RWPE1 (cell line): ENCODE data around the gene NDUFAF7.
A peak's percentile ranks its signal among the peaks of the same experiment; 100 is the strongest.

Source experiments
- CTCF ChIA-PET: fragments of 350-600 bp; sonication (Branson Sonifier 250); formaldehyde crosslinking; extraction: SDS; loops from one replicate; lab custom pipeline; 2021; lab: Yijun Ruan, JAX
- POLR2A ChIA-PET: fragments of 400-600 bp; formaldehyde crosslinking; extraction: SDS; loops from one replicate; lab custom pipeline; 2020; ENCODE audit warnings: antibody characterized with exemption; ENCODE audit not compliant: low non-redundant PET; lab: Yijun Ruan, JAX
- DNase-seq: peaks from one replicate; pipeline ENCODE4 v3.0.0; 2012; ENCODE audit warnings: low spot score
- H3K27ac ChIP-seq: fragments of 450-650 bp; 2 replicates; pipeline ENCODE4 v1.5.1; 2017
- TF ChIP-seq, protein P1 (sequence below): fragments of 450-650 bp; conservative IDR thresholded peaks from 2 replicates; pipeline ENCODE4 v1.5.1; 2017; ENCODE audit warnings: low read depth, mild to moderate bottlenecking

Gene NDUFAF7, protein sequence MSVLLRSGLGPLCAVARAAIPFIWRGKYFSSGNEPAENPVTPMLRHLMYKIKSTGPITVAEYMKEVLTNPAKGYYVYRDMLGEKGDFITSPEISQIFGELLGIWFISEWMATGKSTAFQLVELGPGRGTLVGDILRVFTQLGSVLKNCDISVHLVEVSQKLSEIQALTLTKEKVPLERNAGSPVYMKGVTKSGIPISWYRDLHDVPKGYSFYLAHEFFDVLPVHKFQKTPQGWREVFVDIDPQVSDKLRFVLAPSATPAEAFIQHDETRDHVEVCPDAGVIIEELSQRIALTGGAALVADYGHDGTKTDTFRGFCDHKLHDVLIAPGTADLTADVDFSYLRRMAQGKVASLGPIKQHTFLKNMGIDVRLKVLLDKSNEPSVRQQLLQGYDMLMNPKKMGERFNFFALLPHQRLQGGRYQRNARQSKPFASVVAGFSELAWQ

GRCh38 chr2:37231241-37232130 is at the start of gene NDUFAF7, which contains the start of gene CEBPZ:
NDUFAF7 (plus strand) TSS chr2:37231658; CDS start chr2:37231706, 48 bp downstream.
CEBPZ (minus strand) TSS chr2:37231596; CDS start chr2:37231567, 29 bp downstream.
- peak within 1 kb of the TSS; percentile 88 for H3K27ac ChIP-seq
- ChIA-PET CTCF (interaction anchor here (0.5 to 0.6 kb wide), 2 partner anchors 69 to 121 kb away, joined by 3 read pairs; no protein-coding TSS in a partner anchor), POLR2A (interaction anchor here (0.6 to 1.0 kb wide), 2 partner anchors 21 to 93 kb away, joined by 3 read pairs; partner anchors contain the start of gene PRKD3)
- TF ChIP-seq, protein P1, sequence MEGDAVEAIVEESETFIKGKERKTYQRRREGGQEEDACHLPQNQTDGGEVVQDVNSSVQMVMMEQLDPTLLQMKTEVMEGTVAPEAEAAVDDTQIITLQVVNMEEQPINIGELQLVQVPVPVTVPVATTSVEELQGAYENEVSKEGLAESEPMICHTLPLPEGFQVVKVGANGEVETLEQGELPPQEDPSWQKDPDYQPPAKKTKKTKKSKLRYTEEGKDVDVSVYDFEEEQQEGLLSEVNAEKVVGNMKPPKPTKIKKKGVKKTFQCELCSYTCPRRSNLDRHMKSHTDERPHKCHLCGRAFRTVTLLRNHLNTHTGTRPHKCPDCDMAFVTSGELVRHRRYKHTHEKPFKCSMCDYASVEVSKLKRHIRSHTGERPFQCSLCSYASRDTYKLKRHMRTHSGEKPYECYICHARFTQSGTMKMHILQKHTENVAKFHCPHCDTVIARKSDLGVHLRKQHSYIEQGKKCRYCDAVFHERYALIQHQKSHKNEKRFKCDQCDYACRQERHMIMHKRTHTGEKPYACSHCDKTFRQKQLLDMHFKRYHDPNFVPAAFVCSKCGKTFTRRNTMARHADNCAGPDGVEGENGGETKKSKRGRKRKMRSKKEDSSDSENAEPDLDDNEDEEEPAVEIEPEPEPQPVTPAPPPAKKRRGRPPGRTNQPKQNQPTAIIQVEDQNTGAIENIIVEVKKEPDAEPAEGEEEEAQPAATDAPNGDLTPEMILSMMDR = no peak
- peak; percentile 96 for DNase-seq

DNA sequence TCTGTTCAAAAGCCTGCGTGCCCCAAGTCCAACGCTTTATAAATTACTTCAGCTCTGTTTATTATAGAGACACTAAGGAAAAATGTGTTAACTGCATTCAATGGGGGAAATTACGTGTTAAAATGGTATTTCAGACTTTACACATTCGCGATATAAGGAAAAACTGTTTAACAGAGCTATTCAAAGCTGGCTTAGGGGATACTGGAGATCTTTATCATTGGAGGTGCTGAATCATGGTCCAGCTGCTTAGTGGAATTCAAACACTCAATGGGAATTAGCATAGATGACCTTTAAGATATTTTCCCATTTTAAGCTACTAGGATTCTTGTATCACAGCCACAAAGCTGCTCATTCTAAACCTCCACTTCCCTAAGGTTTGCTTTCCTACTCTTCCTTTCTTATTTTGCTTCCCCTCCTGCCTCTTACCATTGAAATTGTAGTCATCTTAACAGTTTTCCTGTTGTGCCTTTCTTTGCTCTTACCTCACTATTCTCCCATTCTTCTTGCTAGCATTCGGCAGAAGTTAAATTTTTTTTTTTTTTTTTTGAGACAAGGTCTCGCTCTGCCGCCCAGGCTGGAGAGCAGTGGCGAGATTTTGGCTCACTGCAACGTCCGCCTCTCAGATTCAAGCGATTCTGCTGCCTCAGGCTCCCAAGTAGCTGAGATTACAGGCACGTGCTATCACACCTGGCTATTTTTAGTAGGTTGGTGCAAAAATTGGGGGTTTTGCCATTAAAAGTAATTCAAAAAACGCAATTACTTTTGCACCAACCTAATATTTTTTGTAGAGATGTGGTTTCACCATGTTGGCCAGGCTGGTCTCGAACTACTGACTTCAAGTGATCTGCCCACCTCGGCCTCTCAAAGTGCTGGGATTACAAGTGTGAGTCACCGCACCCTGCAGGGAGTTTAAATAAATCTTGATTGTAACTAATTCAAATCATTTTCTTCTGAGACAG is 49.5 kb upstream of the NDUFAF7 start:
- H3K27ac ChIP-seq = no peak overlapping the region
- POLR2A ChIA-PET = no interaction called here
- CTCF ChIA-PET = interaction anchor here (1.0 kb wide), 1 partner anchor 14 kb away, joined by 3 read pairs; no protein-coding TSS in a partner anchor
- TF ChIP-seq, protein P1 = no peak
- DNase-seq = no peak

DNA sequence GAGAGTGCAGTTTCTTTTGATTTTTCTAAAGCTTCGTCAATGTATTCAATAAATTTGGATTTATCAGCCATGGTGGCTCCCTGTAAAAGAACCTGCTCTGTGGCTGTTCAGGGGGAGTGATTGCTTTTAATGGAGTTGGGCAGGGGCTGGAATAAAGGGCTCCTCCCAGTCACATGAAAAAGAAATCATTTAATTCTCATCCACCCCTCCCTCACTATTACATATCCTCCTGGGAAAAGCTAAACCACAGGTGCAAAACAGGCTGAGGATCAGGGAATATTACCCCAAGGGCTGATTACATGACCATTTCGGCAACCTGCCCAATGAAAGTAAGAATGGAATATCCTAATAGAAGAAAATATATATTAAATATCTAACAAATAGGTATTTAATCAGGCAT is 42.9 kb upstream of the NDUFAF7 start, which contains the start of gene SULT6B1:
TSS of gene SULT6B1 (minus strand) at position 101 of the 400 bp plus-strand sequence. CDS start at position 71, 30 bp downstream.
- no peak for DNase-seq
- TF ChIP-seq, protein P1 = no peak
- H3K27ac ChIP-seq = peak within 1 kb of the TSS; percentile 44
- ChIA-PET CTCF (no interaction called here), POLR2A (no interaction called here)

- CTCF ChIA-PET = no interaction called here
Measured at GRCh38 chr2:37189452-37190153, 41.9 kb upstream of the NDUFAF7 start.

DNA sequence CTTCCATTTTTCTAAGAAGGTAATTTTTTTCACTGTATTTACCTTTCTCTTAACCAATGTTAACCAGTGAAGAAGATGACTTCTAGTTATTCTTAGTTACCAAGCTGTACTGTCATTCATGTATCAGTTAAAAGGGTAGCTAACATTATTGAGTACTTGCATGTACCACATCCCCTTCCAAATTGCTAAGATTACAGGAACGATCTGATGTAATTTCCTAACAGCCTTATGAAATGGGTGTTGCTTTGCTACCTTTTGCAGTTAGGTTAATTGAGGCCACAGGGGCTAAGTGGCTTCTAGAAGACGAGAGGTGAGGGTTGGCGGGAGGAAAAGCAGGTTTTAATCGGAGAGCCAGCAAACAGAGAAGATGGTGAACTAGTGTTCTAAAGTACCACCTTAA is 41.2 kb upstream of the NDUFAF7 start:
- ChIA-PET CTCF (no interaction called here), POLR2A (no interaction called here)
- DNase-seq = no peak
- H3K27ac ChIP-seq = no peak overlapping the region
- TF ChIP-seq, protein P1 = no peak

More at GRCh38 chr2:37189452-37190153, 41.9 kb upstream of the NDUFAF7 start:
- peak overlapping the region; percentile 44 for H3K27ac ChIP-seq
- peak; percentile 79 for DNase-seq
- POLR2A ChIA-PET = no interaction called here
- TF ChIP-seq, protein P1 = no peak
